H1 (cell line): Measurements from ENCODE around the gene CDH18. TPM values are rescaled to one million over a fixed set of nuclear protein-coding genes. Genes with fewer than 3 reads are reported as not detected.

Source experiments
- CTCF ChIA-PET: fragments of 300-600 bp; sonication (Branson Sonifier 250); formaldehyde crosslinking; loops from one replicate; lab custom pipeline; 2021; ENCODE audit not compliant: partially characterized antibody; lab: Charles Lee
- POLR2A ChIA-PET: fragments of 300-600 bp; sonication (Branson Sonifier 250); formaldehyde crosslinking; loops from one replicate; lab custom pipeline; 2021; ENCODE audit warnings: inconsistent platforms; ENCODE audit not compliant: partially characterized antibody; lab: Charles Lee
- DNase-seq, 2 experiments: peaks; one replicate each; pipeline versions ENCODE4 v3.0.0 to v3.0.0-alpha.2; 2010 to 2022; ENCODE audit warnings: low spot score in 2 of 2, low read depth in 1 of 2, mixed read lengths in 1 of 2
- FAIRE-seq: peaks from 2 replicates; lab custom pipeline; 2011; peaks lifted over from hg19 to GRCh38; lab: Jason Lieb, UNC
- H2AFZ ChIP-seq: 2 replicates; pipeline ENCODE4 v1.8.1; 2012; ENCODE audit warnings: low read length, inconsistent platforms
- H2AK5ac ChIP-seq: 2 replicates; pipeline ENCODE4 v1.6.1; 2013; ENCODE audit warnings: low read depth, low read length
- H2BK120ac ChIP-seq: replicated peaks from 2 replicates; pipeline ENCODE3; 2013; ENCODE audit warnings: low read depth, low read length, inconsistent platforms
- H2BK12ac ChIP-seq: 2 replicates; pipeline ENCODE4 v1.6.1; 2013; ENCODE audit warnings: low read depth, low read length
- H2BK15ac ChIP-seq: 2 replicates; pipeline ENCODE4 v1.6.1; 2013; ENCODE audit warnings: low read length
- H2BK20ac ChIP-seq: 2 replicates; pipeline ENCODE4 v1.6.1; 2013; ENCODE audit warnings: low read length
- H2BK5ac ChIP-seq: 2 replicates; pipeline ENCODE4 v1.6.1; 2013; ENCODE audit warnings: low read depth, low read length
- H3K14ac ChIP-seq: 2 replicates; pipeline ENCODE4 v1.6.1; 2013; ENCODE audit warnings: inconsistent platforms; ENCODE audit not compliant: insufficient read length
- H3K18ac ChIP-seq: 2 replicates; pipeline ENCODE4 v1.6.1; 2013; ENCODE audit warnings: low read length; ENCODE audit errors: extremely low read depth
- H3K23ac ChIP-seq: 2 replicates; pipeline ENCODE4 v1.6.1; 2013; ENCODE audit warnings: inconsistent platforms; ENCODE audit not compliant: insufficient read length
- H3K23me2 ChIP-seq: 2 replicates; pipeline ENCODE4 v1.6.1; 2013; ENCODE audit warnings: low read depth, low read length
- H3K27ac ChIP-seq: 2 replicates; pipeline ENCODE4 v1.6.1; 2011; ENCODE audit warnings: low read depth, low read length, inconsistent platforms
- H3K27me3 ChIP-seq, 4 experiments: replicated peaks in 1 of 4; 1 replicate in 1 of 4; 2 replicates in 3 of 4; pipeline versions ENCODE4 v1.6.1 to v1.8.1; 2011 to 2013; ENCODE audit warnings: low read length in 3 of 4, mild to moderate bottlenecking in 3 of 4, inconsistent platforms in 2 of 4, mixed read lengths in 2 of 4, moderate library complexity in 1 of 4; ENCODE audit not compliant: control insufficient read depth in 3 of 4, insufficient read depth in 3 of 4; ENCODE audit errors: extremely low read depth in 1 of 4
- H3K36me3 ChIP-seq, 4 experiments: 2 replicates each; pipeline versions ENCODE4 v1.6.1 to v1.8.1; 2011 to 2013; ENCODE audit warnings: mild to moderate bottlenecking in 4 of 4, low read length in 3 of 4, moderate library complexity in 2 of 4, control low read depth in 1 of 4, inconsistent platforms in 1 of 4; ENCODE audit not compliant: insufficient read depth in 4 of 4, control insufficient read depth in 2 of 4
- H3K4ac ChIP-seq: replicated peaks from 2 replicates; pipeline ENCODE3; 2013; ENCODE audit warnings: low read length, low read depth, mixed read lengths, inconsistent platforms; ENCODE audit not compliant: insufficient read length
- H3K4me1 ChIP-seq, 4 experiments: replicated peaks in 1 of 4; 1 replicate in 1 of 4; 2 replicates in 3 of 4; pipeline versions ENCODE4 v1.6.1 to v1.8.1; 2011 to 2013; ENCODE audit warnings: low read length in 3 of 4, inconsistent platforms in 2 of 4, mixed read lengths in 1 of 4; ENCODE audit not compliant: insufficient read depth in 4 of 4, control insufficient read depth in 3 of 4
- H3K4me2 ChIP-seq, 2 experiments: 2 replicates each; pipeline versions ENCODE4 v1.6.1 to v1.8.1; 2011 to 2013; ENCODE audit warnings: low read depth in 2 of 2, low read length in 2 of 2, control low read depth in 1 of 2, inconsistent platforms in 1 of 2, mild to moderate bottlenecking in 1 of 2; ENCODE audit not compliant: insufficient read depth in 1 of 2
- H3K4me3 ChIP-seq, 4 experiments: fragments of 200-600, 300-600 bp in 1 of 4; sonication (generic), shearing (Covaris generic), sonication (Bioruptor Twin) in 1 of 4; 2 replicates each; pipeline versions ENCODE4 v1.5.1 to v1.8.1; 2011 to 2016; ENCODE audit warnings: low read length in 4 of 4, low read depth in 3 of 4, control low read depth in 2 of 4, inconsistent platforms in 2 of 4, mild to moderate bottlenecking in 2 of 4, mixed read lengths in 1 of 4, moderate library complexity in 1 of 4; ENCODE audit not compliant: insufficient read depth in 2 of 4; ENCODE audit errors: extremely low read depth in 1 of 4
- H3K56ac ChIP-seq: replicated peaks from 2 replicates; pipeline ENCODE3; 2013; ENCODE audit warnings: low read depth, mild to moderate bottlenecking, mixed read lengths, low read length, inconsistent platforms; ENCODE audit not compliant: insufficient read length
- H3K79me1 ChIP-seq: 2 replicates; pipeline ENCODE4 v1.6.1; 2013; ENCODE audit warnings: low read depth, low read length, control low read depth
- H3K79me2 ChIP-seq, 2 experiments: 2 replicates each; pipeline versions ENCODE4 v1.6.1 to v1.8.1; 2012 to 2013; ENCODE audit warnings: low read length in 2 of 2, mild to moderate bottlenecking in 2 of 2, inconsistent platforms in 1 of 2; ENCODE audit not compliant: insufficient read depth in 2 of 2, control insufficient read depth in 1 of 2
- H3K9ac ChIP-seq, 4 experiments: replicated peaks in 1 of 4; 1 replicate in 1 of 4; 2 replicates in 3 of 4; pipeline versions ENCODE4 v1.6.1 to v1.8.1; 2011 to 2013; ENCODE audit warnings: low read depth in 3 of 4, low read length in 3 of 4, control low read depth in 2 of 4, mild to moderate bottlenecking in 2 of 4, moderate library complexity in 2 of 4, inconsistent platforms in 1 of 4; ENCODE audit errors: extremely low read depth in 1 of 4
- H3K9me3 ChIP-seq, 2 experiments: 2 replicates each; pipeline versions ENCODE4 v1.6.1 to v1.8.1; 2012 to 2013; ENCODE audit warnings: mild to moderate bottlenecking in 2 of 2, moderate library complexity in 2 of 2, control low read depth in 1 of 2, inconsistent platforms in 1 of 2, low read depth in 1 of 2, low read length in 1 of 2, mixed read lengths in 1 of 2; ENCODE audit not compliant: insufficient read depth in 2 of 2
- H4K20me1 ChIP-seq, 2 experiments: replicated peaks in 1 of 2; 2 replicates each; pipeline versions ENCODE3 to v1.8.1; 2011 to 2013; ENCODE audit warnings: inconsistent platforms in 2 of 2, low read length in 2 of 2, mild to moderate bottlenecking in 1 of 2; ENCODE audit not compliant: insufficient read depth in 2 of 2, control insufficient read depth in 1 of 2
- H4K5ac ChIP-seq: 2 replicates; pipeline ENCODE4 v1.6.1; 2013; ENCODE audit warnings: low read length, low read depth, mixed read lengths, inconsistent platforms; ENCODE audit not compliant: insufficient read length
- H4K8ac ChIP-seq: 2 replicates; pipeline ENCODE4 v1.8.0; 2013; ENCODE audit warnings: mild to moderate bottlenecking, moderate library complexity, low read length, inconsistent platforms; ENCODE audit not compliant: insufficient read depth; ENCODE audit errors: extremely low read depth
- H4K91ac ChIP-seq: replicated peaks from 2 replicates; pipeline ENCODE3; 2013; ENCODE audit warnings: low read length, mixed read lengths, inconsistent platforms; ENCODE audit not compliant: insufficient read length
- ASH2L ChIP-seq: fragments of 200-600, 300-600 bp; sonication (generic); IDR thresholded peaks from one replicate; pipeline ENCODE4 v1.7.1; 2017; ENCODE audit warnings: low read length
- BRCA1 ChIP-seq: IDR thresholded peaks from 2 replicates; pipeline ENCODE4 v1.6.1; 2012; ENCODE audit warnings: low read depth, low read length, improper control_type of control experiment
- EZH2 ChIP-seq: fragments of 200-600 bp; sonication (generic); IDR thresholded peaks from 2 replicates; pipeline ENCODE4 v1.7.1; 2012; ENCODE audit warnings: low read depth, mild to moderate bottlenecking, moderate library complexity, low read length, inconsistent platforms; ENCODE audit not compliant: severe bottlenecking
- GABPA ChIP-seq: IDR thresholded peaks from 2 replicates; pipeline ENCODE4 v1.6.1; 2011; ENCODE audit warnings: mild to moderate bottlenecking, low read length, moderate library complexity, borderline replicate concordance; ENCODE audit not compliant: insufficient read depth
- MAFK ChIP-seq: IDR thresholded peaks from 2 replicates; pipeline ENCODE4 v1.6.1; 2012; ENCODE audit warnings: low read depth, mild to moderate bottlenecking, improper control_type of control experiment, low read length
- RNF2 ChIP-seq: fragments of 200-900, 300-1000 bp; sonication (generic); IDR thresholded peaks from 2 replicates; pipeline ENCODE4 v1.7.1; 2016; ENCODE audit warnings: borderline replicate concordance, low read depth, mild to moderate bottlenecking, antibody characterized with exemption, low read length; ENCODE audit not compliant: poor library complexity, severe bottlenecking; ENCODE audit errors: missing control alignments
- RXRA ChIP-seq: IDR thresholded peaks from 2 replicates; pipeline ENCODE4 v1.6.1; 2011; ENCODE audit warnings: low read depth, mild to moderate bottlenecking, low read length, moderate library complexity; ENCODE audit not compliant: insufficient read depth
- SP4 ChIP-seq: IDR thresholded peaks from 2 replicates; pipeline ENCODE4 v1.6.1; 2012; ENCODE audit warnings: low read length, inconsistent platforms
- SRF ChIP-seq: IDR thresholded peaks from 2 replicates; pipeline ENCODE4 v1.6.1; 2011; ENCODE audit warnings: mild to moderate bottlenecking, low read depth, low read length, moderate library complexity
- WGBS, 2 experiments: shearing (Covaris generic) in 1 of 2; methylation state at CpG; one replicate each; pipeline versions ENCODE4 v1.1.6 to v1.1.7; 2013 to 2015; ENCODE audit warnings: low lambda C conversion rate in 2 of 2, mixed read lengths in 2 of 2, inconsistent platforms in 1 of 2, low coverage in 1 of 2, missing lambda C conversion rate in 1 of 2; ENCODE audit not compliant: insufficient replicate concordance in 2 of 2, insufficient coverage in 1 of 2, insufficient read length in 1 of 2; ENCODE audit errors: extremely low coverage in 1 of 2, missing lambda C conversion rate in 1 of 2; 5-methylcytosine and 5-hydroxymethylcytosine counted together
- polyA plus RNA-seq, 7 experiments: library from polyadenylated mRNA; depleted of rRNA in 3 of 7; stranded (reverse) in 5 of 7; unstranded in 2 of 7; fragments of >200 nt in 5 of 7; fragments of 200-250 nt in 2 of 7; gene quantifications; 1 replicate in 5 of 7; 2 replicates in 1 of 7; 4 replicates in 1 of 7; pipeline versions ENCODE4 v1.2.1 to v1.2.3, GENCODE V29; 2011 to 2013; ENCODE audit warnings: missing spikeins in 2 of 7, mixed read lengths in 2 of 7
- total RNA-seq: library from RNA; stranded (reverse); fragmentation: NEBNext Ultra II Directional; extraction: Animal tissue kit (Norgen Biotek cat#: 25700); gene quantifications from 2 replicates; pipeline ENCODE4 v1.2.1, GENCODE V29; 2021

The CDH18 gene
- total and polyA plus RNA-seq, 2 of the 8 experiments (the other 6 are each of a cell fraction or from before 2014, with no cell fraction given) = 0.30 to 0.32 TPM

- no peak overlapping the region for H2AK5ac ChIP-seq
- no peaks in the 10 kb centered on the region for H3K9me3 ChIP-seq
- H4K20me1 ChIP-seq = no peaks in the 10 kb centered on the region
- H4K91ac ChIP-seq = no peak overlapping the region
- no peak overlapping the region for H3K14ac ChIP-seq
- no peak overlapping the region for H2BK12ac ChIP-seq
- no peak overlapping the region for H2AFZ ChIP-seq
- ChIA-PET CTCF (no interaction called here), POLR2A (no interaction called here)
- no peak overlapping the region for H3K23ac ChIP-seq
- H3K79me1 ChIP-seq = no peaks in the 10 kb centered on the region
- no peak overlapping the region for H3K4ac ChIP-seq
- no peaks in the 10 kb centered on the region for H3K4me1 ChIP-seq
- H2BK20ac ChIP-seq = no peak overlapping the region
- 70% methylated on average over 4 of the region's 4 CpGs; no CpG with 5 or more reads in 1 of the 2 experiments for WGBS, 2 experiments
- no peak overlapping the region for H4K5ac ChIP-seq
- no peaks in the 10 kb centered on the region for H3K36me3 ChIP-seq
- no peaks in the 10 kb centered on the region for H3K79me2 ChIP-seq
- no peak overlapping the region for H3K9ac ChIP-seq
- no peak overlapping the region for H4K8ac ChIP-seq
- H2BK15ac ChIP-seq = no peak overlapping the region
- H3K4me3 ChIP-seq = no peak overlapping the region
- no peaks in the 10 kb centered on the region for H3K27me3 ChIP-seq
- no peak for FAIRE-seq
- H3K27ac ChIP-seq = no peak overlapping the region
- no peak overlapping the region for H3K56ac ChIP-seq
- no peak overlapping the region for H2BK120ac ChIP-seq
- H3K23me2 ChIP-seq = no peaks in the 10 kb centered on the region; the same call in 1 of the 2 replicates
- no peak overlapping the region for H3K4me2 ChIP-seq
- no peak for TF ChIP-seq MAFK
- no peak for TF ChIP-seq ASH2L
- TF ChIP-seq RNF2 = no peak
- TF ChIP-seq GABPA = no peak
- no peak for TF ChIP-seq SP4
- no peak for TF ChIP-seq SRF
- TF ChIP-seq EZH2 = no peak
- no peak for TF ChIP-seq RXRA
- no peak for TF ChIP-seq BRCA1
- no peak overlapping the region for H2BK5ac ChIP-seq
- DNase-seq = no peak
- H3K18ac ChIP-seq = no peak overlapping the region
Measured at GRCh38 chr5:19615071-19615470, 372.9 kb downstream of the CDH18 start.
